LNCaP clone FGC (cell line): Measurements from ENCODE around the gene METTL26.

ENCODE experiments used
- DNase-seq: peaks from one replicate; pipeline ENCODE4 v3.0.0-alpha.2; 2011; ENCODE audit warnings: low read depth
- H3K4me3 ChIP-seq: 2 replicates; pipeline ENCODE4 v1.5.1; 2011; ENCODE audit warnings: mild to moderate bottlenecking, low read depth, low read length, control low read depth
- TF ChIP-seq, protein P1 (sequence below): IDR thresholded peaks from 2 replicates; pipeline ENCODE4 v1.5.1; 2012; ENCODE audit warnings: mild to moderate bottlenecking; ENCODE audit not compliant: control insufficient read depth, insufficient read depth; ENCODE audit errors: extremely low read depth

Gene METTL26

GRCh38 chr16:635573-636205, 416 bp downstream of the METTL26 start:
- no peak for DNase-seq
- H3K4me3 ChIP-seq = peak overlapping the region; percentile 87
- TF ChIP-seq, protein P1, sequence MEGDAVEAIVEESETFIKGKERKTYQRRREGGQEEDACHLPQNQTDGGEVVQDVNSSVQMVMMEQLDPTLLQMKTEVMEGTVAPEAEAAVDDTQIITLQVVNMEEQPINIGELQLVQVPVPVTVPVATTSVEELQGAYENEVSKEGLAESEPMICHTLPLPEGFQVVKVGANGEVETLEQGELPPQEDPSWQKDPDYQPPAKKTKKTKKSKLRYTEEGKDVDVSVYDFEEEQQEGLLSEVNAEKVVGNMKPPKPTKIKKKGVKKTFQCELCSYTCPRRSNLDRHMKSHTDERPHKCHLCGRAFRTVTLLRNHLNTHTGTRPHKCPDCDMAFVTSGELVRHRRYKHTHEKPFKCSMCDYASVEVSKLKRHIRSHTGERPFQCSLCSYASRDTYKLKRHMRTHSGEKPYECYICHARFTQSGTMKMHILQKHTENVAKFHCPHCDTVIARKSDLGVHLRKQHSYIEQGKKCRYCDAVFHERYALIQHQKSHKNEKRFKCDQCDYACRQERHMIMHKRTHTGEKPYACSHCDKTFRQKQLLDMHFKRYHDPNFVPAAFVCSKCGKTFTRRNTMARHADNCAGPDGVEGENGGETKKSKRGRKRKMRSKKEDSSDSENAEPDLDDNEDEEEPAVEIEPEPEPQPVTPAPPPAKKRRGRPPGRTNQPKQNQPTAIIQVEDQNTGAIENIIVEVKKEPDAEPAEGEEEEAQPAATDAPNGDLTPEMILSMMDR = no peak

DNA sequence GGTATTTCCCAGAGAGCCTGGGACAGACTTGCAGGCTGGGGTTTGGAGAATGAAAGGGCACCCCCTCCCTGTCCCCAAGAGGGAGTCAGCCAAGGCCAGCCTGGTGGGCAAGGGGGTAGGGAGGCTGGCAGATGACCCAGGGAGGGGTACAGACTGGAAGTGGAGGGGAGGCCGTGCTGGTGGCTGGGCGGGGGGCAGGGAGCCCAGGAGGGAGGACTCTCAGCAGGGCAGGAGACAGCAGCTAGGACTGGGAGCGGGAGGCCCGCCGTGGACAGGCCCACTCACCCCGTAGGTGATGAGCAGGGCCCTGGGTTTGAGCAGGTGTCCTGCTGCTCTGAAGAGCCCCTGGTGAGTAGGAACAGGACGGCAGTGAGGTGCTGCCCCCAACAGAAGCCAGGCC, 1.1 kb downstream of the METTL26 start:
- peak overlapping the region; percentile 87 for H3K4me3 ChIP-seq
- TF ChIP-seq, protein P1 = no peak
- DNase-seq = no peak

- DNase-seq = no peak
- TF ChIP-seq, protein P1 = no peak
- no peak overlapping the region for H3K4me3 ChIP-seq
These were observed 1.9 kb downstream of the METTL26 start for GRCh38 chr16:634051-634670.

GRCh38 chr16:633336-634050, 2.6 kb downstream of the METTL26 start:
- no peak overlapping the region for H3K4me3 ChIP-seq
- TF ChIP-seq, protein P1 = no peak
- DNase-seq = no peak

DNA sequence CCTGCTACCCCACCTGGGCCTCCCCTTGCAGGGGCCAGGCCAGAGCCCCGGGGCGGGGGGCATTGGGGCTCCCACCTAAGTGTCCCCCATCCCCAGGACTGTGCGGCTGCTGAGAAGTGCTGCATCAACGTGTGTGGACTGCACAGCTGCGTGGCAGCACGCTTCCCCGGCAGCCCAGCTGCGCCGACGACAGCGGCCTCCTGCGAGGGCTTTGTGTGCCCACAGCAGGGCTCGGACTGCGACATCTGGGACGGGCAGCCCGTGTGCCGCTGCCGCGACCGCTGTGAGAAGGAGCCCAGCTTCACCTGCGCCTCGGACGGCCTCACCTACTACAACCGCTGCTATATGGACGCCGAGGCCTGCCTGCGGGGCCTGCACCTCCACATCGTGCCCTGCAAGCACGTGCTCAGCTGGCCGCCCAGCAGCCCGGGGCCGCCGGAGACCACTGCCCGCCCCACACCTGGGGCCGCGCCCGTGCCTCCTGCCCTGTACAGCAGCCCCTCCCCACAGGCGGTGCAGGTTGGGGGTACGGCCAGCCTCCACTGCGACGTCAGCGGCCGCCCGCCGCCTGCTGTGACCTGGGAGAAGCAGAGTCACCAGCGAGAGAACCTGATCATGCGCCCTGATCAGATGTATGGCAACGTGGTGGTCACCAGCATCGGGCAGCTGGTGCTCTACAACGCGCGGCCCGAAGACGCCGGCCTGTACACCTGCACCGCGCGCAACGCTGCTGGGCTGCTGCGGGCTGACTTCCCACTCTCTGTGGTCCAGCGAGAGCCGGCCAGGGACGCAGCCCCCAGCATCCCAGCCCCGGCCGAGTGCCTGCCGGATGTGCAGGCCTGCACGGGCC, 3.4 kb downstream of the METTL26 start:
- no peak for DNase-seq
- no peak overlapping the region for H3K4me3 ChIP-seq
- TF ChIP-seq, protein P1 = no peak

DNA sequence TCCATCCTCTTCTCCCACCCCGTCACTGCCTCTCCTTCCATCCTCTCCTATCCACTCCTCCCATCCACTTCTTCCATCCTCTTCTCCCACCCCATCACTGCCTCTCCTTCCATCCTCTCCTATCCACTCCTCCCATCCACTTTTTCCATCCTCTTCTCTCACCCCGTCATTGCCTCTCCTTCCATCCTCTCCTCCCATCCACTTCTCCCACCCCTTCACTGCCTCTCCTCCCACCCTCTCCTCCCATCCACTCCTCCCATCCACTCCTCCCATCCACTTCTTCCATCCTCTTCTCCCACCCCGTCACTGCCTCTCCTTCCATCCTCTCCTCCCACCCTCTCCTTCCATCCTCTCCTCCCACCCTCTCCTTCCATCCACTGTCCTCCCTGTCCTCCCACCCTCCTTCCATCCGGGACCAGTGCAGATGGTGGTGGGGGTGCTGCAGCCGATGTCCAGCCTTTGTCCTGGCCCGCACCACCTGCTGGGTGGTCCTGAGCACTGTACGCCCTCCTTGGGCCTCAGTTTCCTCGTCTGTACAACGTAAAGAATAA, 4.2 kb downstream of the METTL26 start:
- TF ChIP-seq, protein P1 = no peak
- H3K4me3 ChIP-seq = no peak overlapping the region
- no peak for DNase-seq
